Measurements from ENCODE around the gene PCDHGA8. TPM values are rescaled to one million over a fixed set of nuclear protein-coding genes. Genes with fewer than 3 reads are reported as not detected.

PCDHGA8 gene
- polyA plus RNA-seq, 1 of the 3 experiments (the other 2 are of a cell fraction) = 0.12 TPM

DNA sequence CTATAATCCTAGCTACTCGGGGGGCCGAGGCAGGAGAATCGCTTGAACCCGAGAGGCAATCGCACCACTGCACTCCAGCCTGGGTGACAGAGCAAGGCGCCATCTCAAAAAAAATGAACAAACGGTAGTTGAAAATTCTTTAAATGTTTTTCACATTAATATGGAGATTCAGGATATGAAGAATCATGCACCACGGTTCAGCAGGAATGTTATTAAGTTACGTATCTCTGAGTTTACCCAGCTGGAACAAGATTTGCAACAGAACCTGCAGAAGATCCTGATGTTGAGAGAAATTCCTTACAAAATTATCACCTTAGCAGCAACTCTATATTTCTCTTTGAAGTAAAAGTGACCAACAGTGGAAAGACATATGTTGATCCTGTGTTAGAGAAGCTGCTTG is 47.9 kb downstream of the PCDHGA8 start:
- CTCF ChIA-PET = no interaction called here
- 79% methylated on average over 9 of the region's 9 CpGs for WGBS (ENCODE audit: low lambda C conversion rate)
- H3K9me2 ChIP-seq = no peaks in the 10 kb centered on the region

More for the DNA sequence above, 47.9 kb downstream of the PCDHGA8 start:
- Histone ChIP-seq H3K9me3 (peaks cover 4% of the 10 kb centered on the region; the same call in 1 of the 2 replicates), H3F3A (replicated peaks; ENCODE audit: insufficient read depth) (no peaks in the 10 kb centered on the region), H3K4me2 (no peak overlapping the region), H3K9ac (no peak overlapping the region), H3K79me2 (ENCODE audit: insufficient read depth) (0 out of 2 replicates have a peak, but pooled peaks cover 3% of the 10 kb centered on the region), H2AFZ (ENCODE audit: low read depth) (no peak overlapping the region), H3K4me3 (ENCODE audit: low read depth in 2 of 2, low read length in 1 of 2) (peak overlapping the region in 1 of 2 experiments; percentile 12; a peak in 1 of 4 replicates), H3K36me3 (replicated peaks in 1 of 2; ENCODE audit: control insufficient read depth in 1 of 2, insufficient read depth in 2 of 2, low read length in 1 of 2) (no peaks in the 10 kb centered on the region), H4K20me1 (ENCODE audit: insufficient read depth) (no peaks in the 10 kb centered on the region), H3K4me1 (ENCODE audit: control insufficient read depth in 1 of 2, insufficient read depth in 2 of 2, low read depth in 1 of 2, low read length in 1 of 2) (no peaks in the 10 kb centered on the region), H3K27ac (ENCODE audit: low read depth in 2 of 2, low read length in 1 of 2) (no peak overlapping the region), H3K27me3 (ENCODE audit: insufficient read depth) (no peaks in the 10 kb centered on the region)
- POLR2A ChIA-PET = no interaction called here
- DNase-seq = no peak
- TF ChIP-seq, protein P1, sequence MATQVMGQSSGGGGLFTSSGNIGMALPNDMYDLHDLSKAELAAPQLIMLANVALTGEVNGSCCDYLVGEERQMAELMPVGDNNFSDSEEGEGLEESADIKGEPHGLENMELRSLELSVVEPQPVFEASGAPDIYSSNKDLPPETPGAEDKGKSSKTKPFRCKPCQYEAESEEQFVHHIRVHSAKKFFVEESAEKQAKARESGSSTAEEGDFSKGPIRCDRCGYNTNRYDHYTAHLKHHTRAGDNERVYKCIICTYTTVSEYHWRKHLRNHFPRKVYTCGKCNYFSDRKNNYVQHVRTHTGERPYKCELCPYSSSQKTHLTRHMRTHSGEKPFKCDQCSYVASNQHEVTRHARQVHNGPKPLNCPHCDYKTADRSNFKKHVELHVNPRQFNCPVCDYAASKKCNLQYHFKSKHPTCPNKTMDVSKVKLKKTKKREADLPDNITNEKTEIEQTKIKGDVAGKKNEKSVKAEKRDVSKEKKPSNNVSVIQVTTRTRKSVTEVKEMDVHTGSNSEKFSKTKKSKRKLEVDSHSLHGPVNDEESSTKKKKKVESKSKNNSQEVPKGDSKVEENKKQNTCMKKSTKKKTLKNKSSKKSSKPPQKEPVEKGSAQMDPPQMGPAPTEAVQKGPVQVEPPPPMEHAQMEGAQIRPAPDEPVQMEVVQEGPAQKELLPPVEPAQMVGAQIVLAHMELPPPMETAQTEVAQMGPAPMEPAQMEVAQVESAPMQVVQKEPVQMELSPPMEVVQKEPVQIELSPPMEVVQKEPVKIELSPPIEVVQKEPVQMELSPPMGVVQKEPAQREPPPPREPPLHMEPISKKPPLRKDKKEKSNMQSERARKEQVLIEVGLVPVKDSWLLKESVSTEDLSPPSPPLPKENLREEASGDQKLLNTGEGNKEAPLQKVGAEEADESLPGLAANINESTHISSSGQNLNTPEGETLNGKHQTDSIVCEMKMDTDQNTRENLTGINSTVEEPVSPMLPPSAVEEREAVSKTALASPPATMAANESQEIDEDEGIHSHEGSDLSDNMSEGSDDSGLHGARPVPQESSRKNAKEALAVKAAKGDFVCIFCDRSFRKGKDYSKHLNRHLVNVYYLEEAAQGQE (IDR thresholded peaks at IDR 0.05; ENCODE audit: low read depth, low read length) = no peak
- no peak for TF ChIP-seq RFX5 (IDR thresholded peaks at IDR 0.05; ENCODE audit: low read length)
- TF ChIP-seq NFIC (IDR thresholded peaks at IDR 0.05; ENCODE audit: borderline replicate concordance) = no peak
- no peak for TF ChIP-seq MXI1 (IDR thresholded peaks at IDR 0.05; ENCODE audit: low read depth, low read length)
- no peak for TF ChIP-seq CTCF (IDR thresholded peaks at IDR 0.05)
- no peak for TF ChIP-seq RAD21 (IDR thresholded peaks at IDR 0.05; ENCODE audit: low read length)
- TF ChIP-seq, protein P2, sequence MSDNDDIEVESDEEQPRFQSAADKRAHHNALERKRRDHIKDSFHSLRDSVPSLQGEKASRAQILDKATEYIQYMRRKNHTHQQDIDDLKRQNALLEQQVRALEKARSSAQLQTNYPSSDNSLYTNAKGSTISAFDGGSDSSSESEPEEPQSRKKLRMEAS (IDR thresholded peaks at IDR 0.05; ENCODE audit: low read depth) = no peak
- TF ChIP-seq TAF1 (IDR thresholded peaks at IDR 0.05; ENCODE audit: borderline replicate concordance, low read depth, low read length) = no peak
- TF ChIP-seq, protein P3, sequence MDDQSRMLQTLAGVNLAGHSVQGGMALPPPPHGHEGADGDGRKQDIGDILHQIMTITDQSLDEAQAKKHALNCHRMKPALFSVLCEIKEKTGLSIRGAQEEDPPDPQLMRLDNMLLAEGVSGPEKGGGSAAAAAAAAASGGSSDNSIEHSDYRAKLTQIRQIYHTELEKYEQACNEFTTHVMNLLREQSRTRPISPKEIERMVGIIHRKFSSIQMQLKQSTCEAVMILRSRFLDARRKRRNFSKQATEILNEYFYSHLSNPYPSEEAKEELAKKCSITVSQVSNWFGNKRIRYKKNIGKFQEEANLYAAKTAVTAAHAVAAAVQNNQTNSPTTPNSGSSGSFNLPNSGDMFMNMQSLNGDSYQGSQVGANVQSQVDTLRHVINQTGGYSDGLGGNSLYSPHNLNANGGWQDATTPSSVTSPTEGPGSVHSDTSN (IDR thresholded peaks at IDR 0.05) = no peak
- TF ChIP-seq MEF2A (IDR thresholded peaks at IDR 0.05; ENCODE audit: borderline replicate concordance, low read depth) = no peak
